Measurements from ENCODE around the gene ROCK2.

The ROCK2 gene

DNA sequence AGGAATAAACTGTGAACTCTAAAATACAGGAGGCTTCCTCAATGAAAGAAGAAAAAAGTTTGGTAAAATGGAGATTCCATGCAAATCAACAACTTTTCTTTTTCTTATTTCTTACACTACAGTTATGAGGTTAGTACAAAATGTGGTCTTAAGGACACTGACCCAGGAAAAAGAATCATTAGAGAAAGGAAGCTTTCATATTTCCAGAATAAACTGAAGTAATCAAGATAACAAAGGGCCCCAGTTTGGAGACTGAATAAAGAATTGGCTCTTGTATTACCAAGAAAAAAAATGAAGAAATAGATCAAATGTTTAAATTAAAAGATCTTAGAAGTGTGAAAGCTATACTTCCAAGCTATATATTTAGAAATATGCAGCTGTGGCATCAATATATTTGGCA is 116.8 kb downstream of the ROCK2 start:
- no peak for DNase-seq

- DNase-seq, result no peak
Measured at GRCh38 chr2:11224887-11225286, 119.5 kb downstream of the ROCK2 start.

DNA sequence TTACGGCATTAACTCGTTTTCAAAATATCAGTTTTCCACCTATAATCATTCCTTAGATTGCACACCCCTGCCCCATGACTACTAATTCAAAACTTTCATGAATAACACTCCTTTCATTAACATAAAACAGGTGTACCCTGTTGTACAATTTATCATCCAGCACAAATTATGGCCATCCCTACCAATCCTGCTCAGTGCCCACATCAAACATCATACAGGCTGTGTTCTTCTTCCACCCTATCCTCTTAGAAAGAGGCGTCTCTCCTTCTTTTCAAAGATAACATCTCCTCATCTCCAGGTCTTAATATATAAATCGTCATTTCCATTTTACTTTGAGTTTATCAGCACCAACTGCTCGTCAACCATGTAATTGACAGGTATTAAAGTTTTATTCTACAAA is 121.6 kb downstream of the ROCK2 start:
- no peak for DNase-seq

DNA sequence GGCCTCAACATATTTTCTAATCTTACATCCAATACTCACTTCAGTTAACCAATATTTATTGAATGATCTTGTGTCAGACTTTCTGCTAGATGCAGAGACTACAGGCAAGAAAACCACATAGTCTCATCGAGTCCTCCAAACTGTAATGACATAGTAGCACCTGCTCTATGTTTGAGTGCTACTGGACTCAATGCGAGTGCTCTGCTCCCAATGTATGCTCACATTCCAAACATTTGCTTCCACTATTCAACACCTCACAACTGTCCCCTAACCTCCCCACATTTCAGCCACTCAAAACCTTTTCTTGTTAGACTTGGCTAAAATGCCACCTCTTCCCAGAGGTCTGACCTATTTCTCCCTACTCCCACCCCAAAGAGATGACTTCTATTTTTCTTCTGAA is 124.0 kb downstream of the ROCK2 start:
- DNase-seq, result no peak

GRCh38 chr2:11215407-11215806 is 129.0 kb downstream of the ROCK2 start:
- DNase-seq, result no peak

DNA sequence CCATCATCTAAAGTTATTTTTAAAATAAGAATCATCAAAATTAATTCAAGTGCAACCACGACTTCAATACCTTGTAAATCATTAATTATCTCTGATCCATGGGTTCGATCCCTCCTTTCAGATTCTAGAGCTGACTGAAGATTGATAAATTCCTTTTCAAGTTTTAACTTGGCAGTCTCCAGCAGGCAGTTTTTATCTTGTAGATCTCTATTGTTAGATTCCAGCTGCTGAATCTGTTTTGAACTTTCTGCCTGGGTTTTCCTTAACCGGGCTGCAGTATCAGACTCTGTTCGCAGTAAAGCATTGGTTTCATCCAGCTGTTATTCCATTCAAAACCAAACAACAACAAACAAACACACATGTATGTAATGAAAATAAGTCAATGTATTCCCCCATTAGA is 129.7 kb downstream of the ROCK2 start:
- DNase-seq, result no peak

GRCh38 chr2:11213975-11214374 is 130.5 kb downstream of the ROCK2 start:
- DNase-seq, result no peak

DNA sequence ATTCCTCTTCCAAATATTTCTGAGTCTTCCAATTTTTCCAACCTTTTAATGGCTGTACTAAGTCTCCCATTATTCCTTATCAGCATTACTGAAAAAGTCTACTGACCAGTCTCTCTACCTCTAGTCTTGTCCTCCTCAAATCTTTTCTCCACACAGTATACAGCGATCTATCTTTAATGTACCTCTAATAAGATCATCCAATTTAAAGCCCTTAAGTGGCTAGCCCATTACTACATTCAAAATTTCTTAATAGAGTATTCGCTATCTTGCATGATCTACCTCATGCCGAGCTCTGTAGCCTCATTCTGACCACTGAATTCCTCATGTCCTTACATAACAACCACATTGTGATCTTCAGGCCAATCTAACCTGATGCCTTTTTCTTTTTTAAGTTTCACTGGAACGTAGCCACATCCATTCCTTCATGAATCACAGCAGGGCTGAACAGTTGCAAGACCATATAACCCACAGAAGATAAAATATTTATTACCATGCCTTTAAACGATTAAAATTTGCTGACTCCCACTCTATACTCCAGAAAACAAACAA is 131.3 kb downstream of the ROCK2 start:
- DNase-seq, result no peak

DNA sequence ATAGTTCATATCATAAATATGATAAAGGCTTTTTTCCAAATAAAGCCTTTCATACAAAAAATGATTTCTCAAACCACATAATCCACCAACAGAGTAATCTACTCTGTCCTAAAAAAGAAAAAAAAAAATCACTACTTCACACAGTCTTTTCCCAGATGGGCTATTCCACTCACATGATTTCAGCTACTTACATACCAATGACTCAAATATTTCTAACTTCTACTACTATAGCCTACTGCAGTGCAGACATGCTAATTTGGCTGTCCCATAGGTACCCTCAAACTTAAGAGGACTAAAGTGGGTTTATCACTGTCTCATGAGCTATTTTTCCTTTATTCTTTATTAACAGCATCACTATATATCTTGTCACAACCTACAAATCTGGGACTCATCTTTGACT is 131.8 kb downstream of the ROCK2 start:
- DNase-seq, result no peak

DNA sequence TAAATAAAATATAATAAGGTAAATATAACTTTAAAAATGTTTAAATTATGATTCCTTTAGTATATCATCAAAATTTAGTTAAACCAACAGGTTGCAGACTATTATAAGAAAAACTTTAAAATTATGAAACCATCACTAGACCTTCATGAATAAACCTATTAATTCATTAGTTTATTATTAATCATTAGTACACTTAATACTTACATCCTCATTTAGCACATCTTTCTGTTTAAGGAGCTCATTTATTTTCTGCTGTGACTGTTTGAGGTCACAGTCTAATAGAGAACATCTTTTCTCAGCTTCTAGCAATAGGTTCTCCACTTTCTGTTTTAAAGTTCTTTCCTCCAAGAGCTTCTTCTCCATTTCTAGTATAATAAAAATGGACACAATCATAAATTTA is 136.4 kb downstream of the ROCK2 start:
- no peak for DNase-seq

DNA sequence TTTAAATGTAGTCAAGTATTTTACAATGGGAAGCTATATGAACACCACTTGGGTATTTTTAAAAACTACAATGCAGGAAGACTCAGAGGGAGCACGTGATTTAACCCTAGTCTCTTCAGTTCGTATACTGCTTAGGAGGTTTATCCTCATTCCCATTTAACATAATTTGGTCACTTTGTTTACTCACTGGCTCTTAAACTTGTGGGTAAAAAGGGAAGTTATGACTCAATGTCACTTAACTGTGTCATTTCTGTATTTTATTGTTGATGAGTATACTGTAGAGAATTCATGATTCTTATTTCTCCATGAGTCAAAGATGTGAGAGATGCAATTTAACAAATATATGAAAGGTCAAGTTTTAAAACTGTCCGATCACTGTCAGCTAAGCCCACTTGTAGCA is 141.0 kb downstream of the ROCK2 start:
- no peak for DNase-seq

DNA sequence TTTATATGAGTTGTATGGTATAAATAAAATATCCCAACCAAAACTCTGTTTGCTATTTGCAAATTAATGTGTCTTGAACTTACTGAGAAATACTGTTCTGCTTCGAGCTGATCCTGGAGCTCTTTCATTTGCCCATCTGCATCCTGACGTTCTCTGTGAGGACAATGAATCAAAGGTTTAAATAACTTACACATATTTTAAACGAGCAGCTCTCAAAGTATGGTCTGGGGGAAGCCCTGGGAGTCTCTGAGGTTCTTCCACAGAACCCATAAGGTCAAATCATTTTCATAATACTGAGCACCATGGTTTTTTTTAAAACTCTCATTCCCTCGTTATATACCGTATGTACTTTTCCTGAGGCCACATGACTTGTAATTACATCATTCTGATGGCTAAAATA is 142.5 kb downstream of the ROCK2 start:
- DNase-seq, result no peak

DNA sequence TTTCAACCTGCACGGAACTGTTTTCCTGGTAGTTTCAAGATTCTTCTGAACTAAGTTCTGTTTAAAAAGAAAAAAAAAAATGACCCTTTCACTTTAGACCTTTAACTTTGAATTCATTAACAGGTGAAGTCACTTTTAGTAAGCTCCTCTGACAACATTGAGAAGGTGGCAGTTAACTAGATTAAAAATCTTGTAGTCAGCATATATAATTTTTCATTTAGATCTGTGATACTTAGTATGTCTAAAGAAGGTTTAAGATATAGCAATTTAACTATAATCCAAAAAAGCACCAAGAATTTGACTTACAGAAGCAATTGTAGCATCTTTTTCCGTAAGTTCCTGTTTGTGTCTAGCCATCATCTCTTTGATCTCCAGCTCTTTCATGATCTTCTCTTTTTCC is 143.8 kb downstream of the ROCK2 start:
- DNase-seq, result no peak

GRCh38 chr2:11196246-11196645 is 148.2 kb downstream of the ROCK2 start:
- DNase-seq, result no peak

- DNase-seq, result no peak
Measured at GRCh38 chr2:11187731-11188130, 156.7 kb downstream of the ROCK2 start.

DNA sequence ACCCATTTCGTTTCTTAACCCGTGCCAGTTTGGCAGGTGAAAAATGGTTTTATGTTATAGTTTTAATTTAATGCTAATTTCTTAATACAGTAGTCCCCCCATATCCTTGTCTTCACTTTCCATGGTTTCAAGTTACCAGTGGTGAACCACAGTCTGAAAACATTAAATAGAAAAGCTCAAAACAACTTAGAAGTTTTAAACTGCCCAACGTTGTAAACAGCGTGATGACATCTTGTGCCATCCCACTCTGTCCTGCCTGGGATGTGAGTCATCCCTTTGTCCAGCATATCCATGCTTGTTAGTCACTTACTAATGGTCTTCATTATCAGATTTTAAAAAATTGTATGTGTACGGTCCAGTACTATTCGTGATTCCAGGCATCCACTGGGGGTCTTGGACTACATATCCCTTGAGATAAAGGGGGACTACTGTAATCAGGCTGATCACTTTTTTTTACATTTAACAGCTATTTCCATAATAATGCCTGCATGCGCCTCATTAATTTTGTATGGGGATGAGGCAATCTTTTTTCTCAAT is 157.3 kb downstream of the ROCK2 start:
- DNase-seq, result no peak

DNA sequence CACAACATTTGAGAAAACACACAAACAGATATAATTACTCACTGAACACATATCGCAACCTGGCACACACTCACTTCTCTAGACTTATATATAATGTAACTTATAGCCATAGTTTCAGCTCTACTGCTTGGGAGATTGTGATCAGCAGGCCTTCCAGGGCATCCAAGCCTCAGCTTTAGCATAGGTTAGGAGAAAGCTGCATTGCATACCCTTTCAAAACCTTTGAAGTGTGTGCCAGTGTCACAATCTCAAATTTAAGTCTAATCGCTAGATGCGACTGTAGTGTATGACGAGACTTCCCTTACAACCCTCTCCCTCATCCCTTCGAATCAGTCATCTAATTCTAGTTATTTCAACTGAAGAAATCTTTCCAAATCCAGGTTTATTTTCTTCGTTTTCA is 158.3 kb downstream of the ROCK2 start:
- DNase-seq, result no peak

GRCh38 chr2:11182951-11183350 is 161.5 kb downstream of the ROCK2 start:
- DNase-seq, result no peak

DNA sequence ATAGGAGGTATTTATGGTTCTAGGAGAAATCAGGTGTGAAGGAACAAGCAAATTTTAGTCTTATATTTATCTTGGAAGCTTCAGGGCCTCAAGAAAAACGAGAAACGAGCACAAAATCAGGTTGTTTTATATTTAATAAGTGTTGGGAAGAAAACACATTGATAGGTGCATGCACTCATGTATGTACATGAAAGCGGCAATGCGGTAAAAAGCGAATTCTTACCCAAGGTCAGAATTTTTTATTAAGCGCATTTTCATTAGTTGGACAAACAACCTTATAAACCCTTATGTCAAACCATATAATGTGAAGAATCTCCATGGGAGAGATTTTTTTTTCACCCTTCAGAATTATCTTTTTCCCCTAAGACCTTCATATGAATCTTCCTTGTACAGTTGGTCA is 163.8 kb downstream of the ROCK2 start:
- DNase-seq, result no peak

DNA sequence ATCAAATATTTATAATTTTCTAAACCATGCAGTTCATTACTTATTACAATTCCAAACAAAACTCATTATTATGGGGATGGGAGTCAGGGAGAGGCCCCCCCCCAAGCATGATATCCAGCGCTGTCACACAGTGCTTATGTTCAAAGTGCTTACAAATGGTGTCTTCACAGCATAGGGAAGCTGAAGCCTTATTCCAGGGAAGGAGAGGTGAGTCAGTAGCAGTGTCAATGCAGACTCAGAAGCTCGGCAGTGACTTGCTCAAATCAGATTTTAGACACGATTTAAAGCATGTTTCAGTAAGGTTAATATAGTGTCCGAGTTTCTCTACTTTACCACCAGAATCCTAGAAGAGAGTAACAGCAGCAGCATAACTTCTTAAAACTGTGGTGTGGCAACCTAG is 164.5 kb downstream of the ROCK2 start:
- DNase-seq, result no peak

- no peak for DNase-seq
Measured at GRCh38 chr2:11179196-11179595, 165.2 kb downstream of the ROCK2 start.

- no peak for DNase-seq
Measured at GRCh38 chr2:11177871-11178690, 166.4 kb downstream of the ROCK2 start.

- DNase-seq, result no peak
Measured at GRCh38 chr2:11175293-11175795, 169.1 kb downstream of the ROCK2 start.

GRCh38 chr2:11174222-11174621 is 170.2 kb downstream of the ROCK2 start:
- DNase-seq, result no peak

- no peak for DNase-seq
Measured at GRCh38 chr2:11169333-11169732, 175.1 kb downstream of the ROCK2 start.
